Gastrocnemius medialis (tissue), 4 donors: Measurements from ENCODE around the gene TMEM106C. TPM values are rescaled to one million over a fixed set of nuclear protein-coding genes. Genes with fewer than 3 reads are reported as not detected.

Experiments used
- ATAC-seq, 2 donors: fragments of 150-250 bp; one replicate each; pipeline ENCODE4 v1.9.1; 2016
- DNase-seq, 2 donors: peaks; one replicate each; pipeline ENCODE4 v3.0.0-alpha.2; 2019
- H3K27ac ChIP-seq, 4 donors: fragments of 200-600 bp; sonication (generic); 1 replicate in 1 of 4; 2 replicates in 3 of 4; pipeline ENCODE4 v1.5.1; 2016 to 2018; ENCODE audit warnings: mild to moderate bottlenecking in 2 of 4, moderate library complexity in 1 of 4
- H3K27me3 ChIP-seq, 3 donors: fragments of 200-600 bp; sonication (generic) in 2 of 3; 1 replicate in 1 of 3; 2 replicates in 2 of 3; pipeline versions ENCODE4 v1.5.1 to v1.6.0; 2016 to 2019; ENCODE audit warnings: mild to moderate bottlenecking in 1 of 3, moderate library complexity in 1 of 3
- H3K36me3 ChIP-seq, 2 donors: fragments of 200-600 bp; sonication (generic) in 1 of 2; one replicate each; pipeline ENCODE4 v1.5.1; 2017 to 2018
- H3K4me1 ChIP-seq, 2 donors: fragments of 200-600 bp; sonication (generic) in 1 of 2; one replicate each; pipeline ENCODE4 v1.5.1; 2016 to 2017; ENCODE audit warnings: mild to moderate bottlenecking in 2 of 2
- H3K4me3 ChIP-seq, 4 donors: fragments of 200-600 bp; sonication (generic) in 3 of 4; 1 replicate in 1 of 4; 2 replicates in 3 of 4; pipeline ENCODE4 v1.5.1; 2016 to 2019; ENCODE audit warnings: mild to moderate bottlenecking in 2 of 4
- H3K9me3 ChIP-seq, 3 donors: fragments of 200-600 bp; sonication (generic) in 2 of 3; 1 replicate in 1 of 3; 2 replicates in 2 of 3; pipeline ENCODE4 v1.5.1; 2016 to 2019
- POLR2A ChIP-seq, 2 donors: fragments of 450-650 bp; IDR thresholded peaks; one replicate each; pipeline ENCODE4 v1.6.1; 2017; ENCODE audit warnings: antibody characterized with exemption in 2 of 2, mild to moderate bottlenecking in 2 of 2, moderate library complexity in 2 of 2
- in situ Hi-C, 4 donors: fragments of 200-750 bp; cut with MboI; loops; one replicate each; pipeline versions ENCODE4 v1.15.0 to v1.8.0; 2017; ENCODE audit warnings: low sequenced_read_pairs in 4 of 4
- intact Hi-C: fragments of 100-400 bp; cut with DNase I; formaldehyde crosslinking; loops from one replicate; pipeline ENCODE4 v1.15.1; 2023; ENCODE audit warnings: low total_unique reads
- total RNA-seq, 4 donors: library from RNA; depleted of rRNA; stranded (reverse); fragments of >200 nt; gene quantifications; one replicate each; pipeline versions ENCODE4 v1.1.0 to v1.2.3, GENCODE V29; 2016
- TF ChIP-seq, protein P1 (sequence below), 5 experiments: fragments of 450-650 bp in 3 of 5; fragments of 200-600 bp in 2 of 5; sonication (generic) in 2 of 5; IDR thresholded peaks in 4 of 5; conservative IDR thresholded peaks in 1 of 5; 1 replicate in 4 of 5; 2 replicates in 1 of 5; pipeline ENCODE4 v1.5.1; 2016 to 2019; ENCODE audit warnings: antibody characterized with exemption in 5 of 5, mild to moderate bottlenecking in 3 of 5, moderate library complexity in 3 of 5

The TMEM106C gene
- total RNA-seq, 4 donors from 2014 or later: 11.8 to 27.1 (median 24.8) TPM

DNA sequence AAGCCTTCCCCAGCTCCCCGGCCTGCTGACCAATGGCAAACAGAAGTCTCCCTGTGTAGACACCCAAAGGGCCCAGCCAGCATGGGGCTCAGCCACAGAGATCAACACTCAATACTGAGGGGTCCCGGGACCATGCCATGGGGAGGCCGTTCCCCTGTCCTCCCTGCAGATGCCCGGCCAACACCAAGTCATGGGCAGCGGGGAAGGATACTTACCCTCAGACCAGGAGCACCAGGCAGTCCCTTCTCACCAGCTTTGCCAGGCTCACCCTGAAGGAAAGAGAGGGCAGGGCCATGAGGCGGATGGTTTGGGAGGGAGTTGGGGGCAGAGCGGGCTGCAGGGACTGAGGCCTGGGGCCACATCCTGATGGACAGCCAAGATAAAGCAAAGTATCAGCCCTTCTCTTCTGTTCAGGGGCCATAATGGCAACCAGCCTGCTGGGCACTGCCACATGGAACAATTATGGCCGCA is 21.0 kb downstream of the TMEM106C start:
- Histone ChIP-seq H3K9me3 (no peaks in the 10 kb centered on the region), H3K4me3 (no peak overlapping the region), H3K27ac (no peak overlapping the region), H3K36me3 (no peaks in the 10 kb centered on the region), H3K4me1 (peaks cover 12 to 17% of the 10 kb centered on the region in 2 donors), H3K27me3 (no peaks in the 10 kb centered on the region)
- in situ Hi-C loops (no loop called here), intact Hi-C loops (no loop called here)
- ATAC-seq: no peak
- no peak for DNase-seq
- no peak for TF ChIP-seq POLR2A (IDR thresholded peaks at IDR 0.05)
- TF ChIP-seq, protein P1, sequence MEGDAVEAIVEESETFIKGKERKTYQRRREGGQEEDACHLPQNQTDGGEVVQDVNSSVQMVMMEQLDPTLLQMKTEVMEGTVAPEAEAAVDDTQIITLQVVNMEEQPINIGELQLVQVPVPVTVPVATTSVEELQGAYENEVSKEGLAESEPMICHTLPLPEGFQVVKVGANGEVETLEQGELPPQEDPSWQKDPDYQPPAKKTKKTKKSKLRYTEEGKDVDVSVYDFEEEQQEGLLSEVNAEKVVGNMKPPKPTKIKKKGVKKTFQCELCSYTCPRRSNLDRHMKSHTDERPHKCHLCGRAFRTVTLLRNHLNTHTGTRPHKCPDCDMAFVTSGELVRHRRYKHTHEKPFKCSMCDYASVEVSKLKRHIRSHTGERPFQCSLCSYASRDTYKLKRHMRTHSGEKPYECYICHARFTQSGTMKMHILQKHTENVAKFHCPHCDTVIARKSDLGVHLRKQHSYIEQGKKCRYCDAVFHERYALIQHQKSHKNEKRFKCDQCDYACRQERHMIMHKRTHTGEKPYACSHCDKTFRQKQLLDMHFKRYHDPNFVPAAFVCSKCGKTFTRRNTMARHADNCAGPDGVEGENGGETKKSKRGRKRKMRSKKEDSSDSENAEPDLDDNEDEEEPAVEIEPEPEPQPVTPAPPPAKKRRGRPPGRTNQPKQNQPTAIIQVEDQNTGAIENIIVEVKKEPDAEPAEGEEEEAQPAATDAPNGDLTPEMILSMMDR (IDR thresholded peaks at IDR 0.05 in 4 of 5, conservative IDR thresholded peaks at IDR 0.05 in 1 of 5): no peak

DNA sequence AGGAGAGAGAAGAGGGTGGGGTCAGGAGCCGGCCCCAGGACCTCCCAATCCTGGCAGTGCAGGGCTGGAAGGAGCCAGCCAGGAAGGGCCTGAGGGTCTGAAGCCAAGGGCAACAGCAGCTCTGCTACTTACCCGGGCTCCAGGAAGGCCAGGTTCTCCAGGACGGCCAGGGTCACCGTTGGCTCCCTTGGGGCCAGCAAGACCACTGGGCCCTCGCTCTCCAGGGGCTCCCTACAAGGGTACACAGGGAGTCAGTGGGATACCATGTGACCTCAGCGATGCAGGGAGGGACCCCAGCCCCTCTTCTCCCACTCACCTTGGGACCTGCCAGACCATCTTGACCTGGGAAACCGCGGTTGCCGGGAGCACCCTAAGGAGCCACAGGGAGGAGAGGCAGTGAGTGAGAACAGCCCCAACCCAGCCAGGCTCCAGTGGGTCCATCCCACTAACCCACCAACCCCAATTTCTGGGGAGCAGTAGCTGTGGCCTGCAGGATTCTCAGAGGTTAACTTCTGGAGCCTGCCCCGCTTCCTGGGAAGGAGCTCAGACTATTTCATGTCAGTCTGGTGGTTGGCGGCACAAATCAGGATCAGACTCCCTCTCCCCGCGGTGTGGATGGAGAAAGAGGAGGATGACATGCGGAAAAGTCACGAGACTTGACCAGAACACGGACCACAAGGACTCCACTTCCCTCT is 22.3 kb downstream of the TMEM106C start:
- Histone ChIP-seq H3K27me3 (no peaks in the 10 kb centered on the region), H3K36me3 (no peaks in the 10 kb centered on the region), H3K4me1 (peaks cover 12 to 17% of the 10 kb centered on the region in 2 donors), H3K9me3 (no peaks in the 10 kb centered on the region), H3K27ac (no peak overlapping the region), H3K4me3 (no peak overlapping the region)
- DNase-seq (no peak), ATAC-seq (no peak)
- in situ Hi-C loops (no loop called here), intact Hi-C loops (no loop called here)
- TF ChIP-seq, protein P1 (IDR thresholded peaks at IDR 0.05 in 4 of 5, conservative IDR thresholded peaks at IDR 0.05 in 1 of 5): no peak
- TF ChIP-seq POLR2A (IDR thresholded peaks at IDR 0.05): no peak

DNA sequence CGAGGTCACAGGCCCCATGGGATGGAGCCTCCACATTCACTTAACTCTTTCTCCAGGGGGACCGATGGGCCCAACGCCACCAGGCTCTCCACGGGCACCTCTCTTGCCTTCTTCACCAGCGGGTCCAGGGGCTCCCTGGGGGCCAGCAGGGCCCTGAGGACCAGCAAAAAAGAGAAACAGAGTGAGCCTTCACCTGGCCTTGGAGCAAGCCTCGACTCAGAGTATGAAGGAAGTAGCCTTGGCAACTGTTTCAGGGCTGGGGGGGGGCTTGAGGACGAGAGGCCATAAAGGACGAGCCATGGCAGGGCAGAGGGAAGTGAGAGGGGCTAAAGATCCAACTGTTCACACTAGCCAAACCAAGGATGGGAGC is 22.9 kb downstream of the TMEM106C start:
- TF ChIP-seq, protein P1 (IDR thresholded peaks at IDR 0.05 in 4 of 5, conservative IDR thresholded peaks at IDR 0.05 in 1 of 5): no peak
- TF ChIP-seq POLR2A (IDR thresholded peaks at IDR 0.05): no peak
- DNase-seq: no peak
- Histone ChIP-seq H3K27ac (no peak overlapping the region), H3K9me3 (no peaks in the 10 kb centered on the region), H3K27me3 (no peaks in the 10 kb centered on the region), H3K4me3 (no peak overlapping the region), H3K4me1 (peaks cover 12 to 17% of the 10 kb centered on the region in 2 donors), H3K36me3 (no peaks in the 10 kb centered on the region)
- in situ Hi-C loops: no loop called here
- intact Hi-C loops: no loop called here
- no peak for ATAC-seq

DNA sequence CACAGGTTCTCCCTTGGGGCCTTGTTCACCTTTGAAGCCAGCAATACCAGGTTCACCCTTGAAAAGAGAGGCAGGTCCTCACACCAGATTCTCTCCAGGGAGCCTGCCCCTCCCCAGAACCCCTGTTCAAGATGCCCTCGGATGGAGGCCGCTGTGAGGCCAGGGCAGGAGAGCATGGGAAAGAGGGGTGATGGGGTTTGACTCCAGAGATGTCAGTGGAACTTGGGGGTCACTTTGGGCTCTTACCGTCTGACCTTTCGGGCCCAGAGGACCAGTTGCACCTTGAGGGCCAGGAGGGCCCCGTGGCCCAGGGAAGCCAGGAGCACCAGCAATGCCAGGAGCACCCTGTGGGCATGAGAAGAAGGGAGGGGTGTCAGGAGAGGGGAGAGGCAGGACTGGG is 23.4 kb downstream of the TMEM106C start:
- no peaks in the 10 kb centered on the region for H3K36me3 ChIP-seq
- H3K27ac ChIP-seq: no peak overlapping the region
- no peaks in the 10 kb centered on the region for H3K27me3 ChIP-seq
- ATAC-seq (no peak), DNase-seq (no peak)
- TF ChIP-seq POLR2A (IDR thresholded peaks at IDR 0.05): no peak
- intact Hi-C loops (no loop called here), in situ Hi-C loops (no loop called here)
- peaks cover 12 to 17% of the 10 kb centered on the region in 2 donors for H3K4me1 ChIP-seq
- no peak overlapping the region for H3K4me3 ChIP-seq
- no peaks in the 10 kb centered on the region for H3K9me3 ChIP-seq

DNA sequence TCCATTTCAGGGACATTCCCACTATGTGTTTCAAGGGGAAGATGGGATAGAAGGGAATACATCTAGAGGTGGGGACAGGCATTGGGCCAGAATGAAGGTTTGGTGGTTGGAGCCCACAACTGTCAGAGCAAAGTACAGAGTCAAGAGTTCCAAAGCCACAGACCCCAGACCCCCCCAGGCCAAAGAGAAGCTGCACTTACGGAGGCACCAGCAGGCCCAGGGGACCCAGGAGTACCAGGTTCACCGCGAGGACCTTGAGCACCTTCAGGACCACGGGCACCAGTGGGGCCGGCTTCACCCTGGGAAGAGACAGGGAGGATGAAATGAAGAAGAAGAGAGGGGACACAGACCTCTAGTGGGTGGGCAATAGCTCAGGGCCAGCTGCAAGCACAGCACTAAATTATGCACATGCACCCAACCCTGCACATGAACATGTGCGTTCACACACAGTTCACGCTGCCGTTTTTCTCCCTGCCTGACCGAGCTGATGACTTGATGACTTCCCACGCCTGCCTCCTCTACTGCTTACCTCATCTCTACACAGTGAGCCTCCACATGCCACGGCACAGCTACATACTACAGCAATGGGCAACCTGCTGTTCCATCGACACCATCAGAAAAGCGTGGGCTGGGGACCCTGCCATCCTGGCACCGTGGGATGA is 24.1 kb downstream of the TMEM106C start:
- Histone ChIP-seq H3K36me3 (no peaks in the 10 kb centered on the region), H3K27me3 (no peaks in the 10 kb centered on the region), H3K9me3 (no peaks in the 10 kb centered on the region), H3K27ac (no peak overlapping the region), H3K4me3 (no peak overlapping the region), H3K4me1 (peaks cover 12 to 17% of the 10 kb centered on the region in 2 donors)
- no peak for ATAC-seq
- no peak for DNase-seq
- TF ChIP-seq, protein P1 (IDR thresholded peaks at IDR 0.05 in 4 of 5, conservative IDR thresholded peaks at IDR 0.05 in 1 of 5): no peak
- TF ChIP-seq POLR2A (IDR thresholded peaks at IDR 0.05): no peak
- intact Hi-C loops: no loop called here
- in situ Hi-C loops: no loop called here
